B cell (primary cell): ENCODE results near the gene NRGN. TPM values are rescaled to one million over a fixed set of nuclear protein-coding genes. Genes with fewer than 3 reads are reported as not detected.
A peak's percentile ranks its signal among the peaks of the same experiment; 100 is the strongest.

Source experiments
- ATAC-seq: fragments of 200-7000 bp; cut with Tn5 transposase; one replicate; pipeline ENCODE4 v1.10.0; 2021; ENCODE audit warnings: low read depth, mild to moderate bottlenecking, moderate number of reproducible peaks, moderate library complexity
- CTCF ChIA-PET: fragments of 350-600 bp; sonication (Branson Sonifier 250); formaldehyde crosslinking; loops from one replicate; lab custom pipeline; 2021; ENCODE audit warnings: antibody characterized with exemption, inconsistent platforms; lab: Charles Lee
- POLR2A ChIA-PET: fragments of 350-600 bp; sonication (Branson Sonifier 250); formaldehyde crosslinking; loops from one replicate; lab custom pipeline; 2021; ENCODE audit warnings: antibody characterized with exemption; lab: Charles Lee
- DNase-seq: peaks from one replicate; pipeline ENCODE4 v3.0.0; 2013
- H2AFZ ChIP-seq: 2 replicates; pipeline ENCODE4 v1.6.1; 2012; ENCODE audit warnings: mild to moderate bottlenecking, low read depth, low read length; ENCODE audit not compliant: insufficient read depth, poor library complexity, severe bottlenecking
- H3K27ac ChIP-seq, 2 donors: 1 replicate in 1 of 2; 2 replicates in 1 of 2; pipeline ENCODE4 v1.5.1; 2012 to 2013; ENCODE audit warnings: low read length in 2 of 2, mild to moderate bottlenecking in 2 of 2, moderate library complexity in 1 of 2
- H3K27me3 ChIP-seq, 4 experiments: fragments of 200-600 bp in 1 of 4; sonication (generic) in 1 of 4; replicated peaks in 1 of 4; 1 replicate in 2 of 4; 2 replicates in 2 of 4; pipeline versions ENCODE4 v1.6.1 to v1.7.0; 2013 to 2016; ENCODE audit warnings: low read length in 3 of 4, mild to moderate bottlenecking in 2 of 4, mixed read lengths in 1 of 4, moderate library complexity in 1 of 4; ENCODE audit not compliant: insufficient read depth in 4 of 4, control insufficient read depth in 3 of 4; ENCODE audit errors: control extremely low read depth in 1 of 4
- H3K36me3 ChIP-seq, 2 experiments: replicated peaks in 1 of 2; 1 replicate in 1 of 2; 2 replicates in 1 of 2; pipeline versions ENCODE4 v1.6.1 to v1.7.1; 2013; ENCODE audit warnings: low read length in 1 of 2; ENCODE audit not compliant: insufficient read depth in 2 of 2, control insufficient read depth in 1 of 2; ENCODE audit errors: control extremely low read depth in 1 of 2, extremely low read depth in 1 of 2
- H3K4me1 ChIP-seq, 2 donors: fragments of 200-600 bp in 1 of 2; sonication (generic) in 1 of 2; 1 replicate in 1 of 2; 2 replicates in 1 of 2; pipeline versions ENCODE4 v1.5.1 to v1.6.1; 2013 to 2017; ENCODE audit warnings: low read length in 2 of 2; ENCODE audit not compliant: control insufficient read depth in 2 of 2, insufficient read depth in 2 of 2
- H3K4me2 ChIP-seq: replicated peaks from 2 replicates; pipeline ENCODE3; 2012; ENCODE audit warnings: mild to moderate bottlenecking, low read depth, low read length; ENCODE audit not compliant: poor library complexity, severe bottlenecking
- H3K4me3 ChIP-seq, 5 experiments: fragments of 200-600 bp in 1 of 5; sonication (generic) in 1 of 5; 1 replicate in 3 of 5; 2 replicates in 2 of 5; pipeline versions ENCODE4 v1.5.1 to v1.7.0; 2011 to 2016; ENCODE audit warnings: low read length in 4 of 5, mild to moderate bottlenecking in 4 of 5, low read depth in 2 of 5, control low read depth in 1 of 5, moderate library complexity in 1 of 5; ENCODE audit not compliant: insufficient read depth in 1 of 5; ENCODE audit errors: control extremely low read depth in 1 of 5, extremely low read depth in 1 of 5
- H3K79me2 ChIP-seq: fragments of 200-600 bp; sonication (generic); one replicate; pipeline ENCODE4 v1.6.0; 2016; ENCODE audit warnings: low read length; ENCODE audit not compliant: control insufficient read depth, insufficient read depth
- H3K9ac ChIP-seq: fragments of 200-600 bp; sonication (generic); 2 replicates; pipeline ENCODE4 v1.6.1; 2017; ENCODE audit warnings: mild to moderate bottlenecking, low read length, moderate library complexity
- H3K9me3 ChIP-seq, 3 donors: one replicate each; pipeline versions ENCODE4 v1.6.1 to v1.7.1; 2013; ENCODE audit warnings: low read length in 2 of 3; ENCODE audit not compliant: control insufficient read depth in 2 of 3, insufficient read depth in 1 of 3; ENCODE audit errors: control extremely low read depth in 1 of 3
- H4K20me1 ChIP-seq: 2 replicates; pipeline ENCODE4 v1.6.0; 2012; ENCODE audit warnings: mild to moderate bottlenecking, low read length; ENCODE audit not compliant: insufficient read depth, control insufficient read depth, poor library complexity, severe bottlenecking
- H3K27ac Mint-ChIP-seq: one replicate; pipeline ENCODE4 v1.8.0; 2021; ENCODE audit warnings: mixed read lengths
- H3K27me3 Mint-ChIP-seq: one replicate; pipeline ENCODE4 v1.8.0; 2021; ENCODE audit warnings: mixed read lengths
- H3K4me1 Mint-ChIP-seq: one replicate; pipeline ENCODE4 v1.8.0; 2021; ENCODE audit warnings: mixed read lengths
- H3K4me3 Mint-ChIP-seq: one replicate; pipeline ENCODE4 v1.8.0; 2021; ENCODE audit warnings: mixed read lengths
- H3K9me3 Mint-ChIP-seq: one replicate; pipeline ENCODE4 v1.8.0; 2022; ENCODE audit warnings: mixed read lengths; ENCODE audit not compliant: insufficient read depth
- EZH2 ChIP-seq: IDR thresholded peaks from 2 replicates; pipeline ENCODE4 v1.6.1; 2012; ENCODE audit warnings: borderline replicate concordance, low read depth, mild to moderate bottlenecking, moderate library complexity, low read length; ENCODE audit not compliant: insufficient read depth, poor library complexity, severe bottlenecking
- WGBS: methylation state at CpG from one replicate; pipeline ENCODE4 v1.1.5; 2013; ENCODE audit warnings: missing lambda C conversion rate; ENCODE audit not compliant: insufficient coverage; 5-methylcytosine and 5-hydroxymethylcytosine counted together
- intact Hi-C: fragments of 100-400 bp; cut with micrococcal nuclease; formaldehyde crosslinking; loops from one replicate; pipeline ENCODE4 v1.10.0; 2022
- polyA plus RNA-seq: library from polyadenylated mRNA; depleted of rRNA; stranded (reverse); fragments of >200 nt; gene quantifications from 2 replicates; pipeline ENCODE4 v1.2.3, GENCODE V29; 2012
- total RNA-seq, 2 donors: library from RNA; stranded (reverse); fragments of 120-200 nt in 1 of 2; gene quantifications; 1 replicate in 1 of 2; 2 replicates in 1 of 2; pipeline versions ENCODE4 v1.2.3 to v1.2.4, GENCODE V29; 2013 to 2022
- TF ChIP-seq, protein P1 (sequence below): fragments of 200-600 bp; IDR thresholded peaks from one replicate; pipeline ENCODE4 v1.8.0; 2022; ENCODE audit warnings: antibody characterized with exemption, mild to moderate bottlenecking

Gene NRGN
- total and polyA plus RNA-seq, 2 donors (not counting 1 experiment from before 2014, with no cell fraction given), result 3.1 TPM; not detected in 1

DNA sequence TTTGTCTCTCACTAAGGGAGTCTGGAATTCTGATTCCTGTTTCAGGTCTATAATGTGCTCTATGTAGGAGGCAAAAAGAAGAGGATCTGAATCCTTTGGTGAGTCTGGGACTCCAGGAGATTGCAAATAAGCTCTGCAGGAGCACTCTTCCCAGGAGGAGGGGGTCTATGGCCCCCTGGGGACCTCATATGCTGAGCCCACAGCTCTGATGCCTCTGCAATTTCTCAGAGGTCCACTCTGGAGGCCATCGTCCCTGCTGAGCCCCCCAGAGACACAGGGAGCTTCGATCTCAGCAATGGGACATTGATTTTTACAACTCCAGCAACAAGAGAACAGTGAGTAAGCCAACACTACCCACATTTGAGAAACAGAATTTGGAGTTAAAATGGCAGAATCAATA is 20.2 kb upstream of the NRGN start:
- ATAC-seq (no peak), DNase-seq (no peak)
- Histone ChIP-seq H3K27ac (no peak overlapping the region), H3K79me2 (no peaks in the 10 kb centered on the region), H3K9ac (no peak overlapping the region), H3K4me1 (peaks cover 32 to 41% of the 10 kb centered on the region in 2 donors), H2AFZ (no peak overlapping the region), H3K9me3 (no peaks in the 10 kb centered on the region), H3K36me3 (no peaks in the 10 kb centered on the region), H3K4me2 (no peak overlapping the region), H4K20me1 (no peaks in the 10 kb centered on the region), H3K4me3 (no peak overlapping the region), H3K27me3 (peaks cover 0 to 56% (median 35%) of the 10 kb centered on the region in 4 experiments)
- TF ChIP-seq, protein P1, sequence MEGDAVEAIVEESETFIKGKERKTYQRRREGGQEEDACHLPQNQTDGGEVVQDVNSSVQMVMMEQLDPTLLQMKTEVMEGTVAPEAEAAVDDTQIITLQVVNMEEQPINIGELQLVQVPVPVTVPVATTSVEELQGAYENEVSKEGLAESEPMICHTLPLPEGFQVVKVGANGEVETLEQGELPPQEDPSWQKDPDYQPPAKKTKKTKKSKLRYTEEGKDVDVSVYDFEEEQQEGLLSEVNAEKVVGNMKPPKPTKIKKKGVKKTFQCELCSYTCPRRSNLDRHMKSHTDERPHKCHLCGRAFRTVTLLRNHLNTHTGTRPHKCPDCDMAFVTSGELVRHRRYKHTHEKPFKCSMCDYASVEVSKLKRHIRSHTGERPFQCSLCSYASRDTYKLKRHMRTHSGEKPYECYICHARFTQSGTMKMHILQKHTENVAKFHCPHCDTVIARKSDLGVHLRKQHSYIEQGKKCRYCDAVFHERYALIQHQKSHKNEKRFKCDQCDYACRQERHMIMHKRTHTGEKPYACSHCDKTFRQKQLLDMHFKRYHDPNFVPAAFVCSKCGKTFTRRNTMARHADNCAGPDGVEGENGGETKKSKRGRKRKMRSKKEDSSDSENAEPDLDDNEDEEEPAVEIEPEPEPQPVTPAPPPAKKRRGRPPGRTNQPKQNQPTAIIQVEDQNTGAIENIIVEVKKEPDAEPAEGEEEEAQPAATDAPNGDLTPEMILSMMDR, result no peak
- no peak for TF ChIP-seq EZH2
- H3K27me3 Mint-ChIP-seq, result peaks cover 78% of the 10 kb centered on the region
- H3K9me3 Mint-ChIP-seq, result no peaks in the 10 kb centered on the region
- POLR2A ChIA-PET, result no interaction called here
- no peak overlapping the region for H3K27ac Mint-ChIP-seq
- CTCF ChIA-PET, result no interaction called here
- 90% methylated on average over 2 of the region's 2 CpGs for WGBS
- H3K4me3 Mint-ChIP-seq, result no peak overlapping the region
- intact Hi-C loops, result no loop called here
- H3K4me1 Mint-ChIP-seq, result peaks cover 50% of the 10 kb centered on the region

DNA sequence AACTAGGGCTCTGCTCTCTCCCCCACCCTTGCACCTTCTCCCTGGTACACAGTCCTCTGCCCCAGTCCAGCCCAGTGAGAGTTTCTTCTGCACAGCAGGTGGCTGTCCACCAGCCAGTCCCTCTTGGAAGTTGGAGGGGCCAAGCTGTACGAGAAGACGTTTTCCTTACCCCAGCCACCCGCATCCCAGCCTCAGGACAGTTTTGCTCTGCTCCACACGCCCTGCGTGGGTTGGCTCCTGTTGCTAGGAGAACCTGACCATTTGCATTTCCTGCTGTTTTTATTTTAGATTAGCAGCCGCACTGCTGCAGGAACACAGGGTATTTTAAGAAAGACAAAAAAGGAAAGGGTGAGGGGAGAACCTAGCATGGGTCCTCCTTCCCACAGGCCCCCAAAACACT is 17.6 kb upstream of the NRGN start:
- no peak overlapping the region for H2AFZ ChIP-seq

More for the DNA sequence above, 17.6 kb upstream of the NRGN start:
- POLR2A ChIA-PET, result no interaction called here
- CTCF ChIA-PET, result no interaction called here
- WGBS, result 9% methylated on average over 5 of the region's 6 CpGs
- Histone ChIP-seq H3K9me3 (no peaks in the 10 kb centered on the region), H3K27ac (no peak overlapping the region), H3K4me1 (peaks cover 49 to 56% of the 10 kb centered on the region in 2 donors), H3K79me2 (no peaks in the 10 kb centered on the region), H4K20me1 (no peaks in the 10 kb centered on the region), H3K9ac (no peak overlapping the region), H3K4me2 (peak overlapping the region; percentile 1), H3K4me3 (no peak overlapping the region), H3K36me3 (no peaks in the 10 kb centered on the region), H3K27me3 (peaks cover 0 to 40% (median 22%) of the 10 kb centered on the region in 4 experiments)
- H3K27me3 Mint-ChIP-seq, result peaks cover 59% of the 10 kb centered on the region
- H3K9me3 Mint-ChIP-seq, result no peaks in the 10 kb centered on the region
- no peak for TF ChIP-seq EZH2
- TF ChIP-seq, protein P1, result no peak
- intact Hi-C loops, result no loop called here
- no peak overlapping the region for H3K27ac Mint-ChIP-seq
- H3K4me3 Mint-ChIP-seq, result peak overlapping the region; percentile 24
- ATAC-seq (no peak), DNase-seq (no peak)
- peaks cover 70% of the 10 kb centered on the region for H3K4me1 Mint-ChIP-seq
